Measurements from ENCODE around the gene PRDM13. TPM values are rescaled to one million over a fixed set of nuclear protein-coding genes. Genes with fewer than 3 reads are reported as not detected.

PRDM13 gene
- total RNA-seq (2016; rRNA removed; fragmentation: Illumina TruSeq; extraction: Trizol) (not detected in 2 replicates), polyA plus RNA-seq (2011; rRNA removed) (not detected in 2 replicates), polyA minus RNA-seq (2011; rRNA and poly(A)+ RNA removed; ENCODE audit: low replicate concordance) (not detected in 2 replicates), Bru-seq, nascent RNA (not detected), BruChase-seq, experiment 1, labeled RNA remaining after a 6-hour chase (not detected), BruChase-seq, experiment 2, labeled RNA remaining after a 2-hour chase (not detected)
- total RNA-seq (2016; cell fraction: cytosol; rRNA removed; fragmentation: Illumina TruSeq; extraction: Trizol; ENCODE audit: low read depth): not detected in 2 replicates
- not detected in 2 replicates for total RNA-seq (2016; cell fraction: insoluble cytoplasmic fraction; rRNA removed; fragmentation: Illumina TruSeq; extraction: Trizol)
- total RNA-seq (2016; cell fraction: membrane; rRNA removed; fragmentation: Illumina TruSeq; extraction: Trizol): not detected in 2 replicates
- not detected in 2 replicates for total RNA-seq (2016; cell fraction: nucleus; rRNA removed; fragmentation: Illumina TruSeq; extraction: Trizol)
- polyA plus RNA-seq (2011; cell fraction: cytosol; rRNA removed): not detected in 2 replicates
- polyA plus RNA-seq (2011; cell fraction: nucleus; rRNA removed): not detected in 2 replicates
- not detected in 2 replicates for polyA plus RNA-seq (2012)
- not detected in 2 replicates for polyA plus RNA-seq (2016; cell fraction: cytosol; fragmentation: Illumina TruSeq; extraction: Trizol; ENCODE audit: low read depth)
- polyA plus RNA-seq (2016; cell fraction: insoluble cytoplasmic fraction; fragmentation: Illumina TruSeq; extraction: Trizol; ENCODE audit: low read depth): not detected in 2 replicates
- not detected in 2 replicates for polyA plus RNA-seq (2016; cell fraction: membrane; fragmentation: Illumina TruSeq; extraction: Trizol; ENCODE audit: low read depth)
- not detected in 2 replicates for polyA plus RNA-seq (2016; cell fraction: nucleus; fragmentation: Illumina TruSeq; extraction: Trizol; ENCODE audit: insufficient read depth, low read depth)
- polyA minus RNA-seq (2011; cell fraction: cytosol; rRNA and poly(A)+ RNA removed): not detected in 2 replicates
- polyA minus RNA-seq (2011; cell fraction: nucleus; rRNA and poly(A)+ RNA removed): not detected in 2 replicates
- long read RNA-seq, experiment 1: 0 reads
- long read RNA-seq, experiment 2: 0 reads

DNA sequence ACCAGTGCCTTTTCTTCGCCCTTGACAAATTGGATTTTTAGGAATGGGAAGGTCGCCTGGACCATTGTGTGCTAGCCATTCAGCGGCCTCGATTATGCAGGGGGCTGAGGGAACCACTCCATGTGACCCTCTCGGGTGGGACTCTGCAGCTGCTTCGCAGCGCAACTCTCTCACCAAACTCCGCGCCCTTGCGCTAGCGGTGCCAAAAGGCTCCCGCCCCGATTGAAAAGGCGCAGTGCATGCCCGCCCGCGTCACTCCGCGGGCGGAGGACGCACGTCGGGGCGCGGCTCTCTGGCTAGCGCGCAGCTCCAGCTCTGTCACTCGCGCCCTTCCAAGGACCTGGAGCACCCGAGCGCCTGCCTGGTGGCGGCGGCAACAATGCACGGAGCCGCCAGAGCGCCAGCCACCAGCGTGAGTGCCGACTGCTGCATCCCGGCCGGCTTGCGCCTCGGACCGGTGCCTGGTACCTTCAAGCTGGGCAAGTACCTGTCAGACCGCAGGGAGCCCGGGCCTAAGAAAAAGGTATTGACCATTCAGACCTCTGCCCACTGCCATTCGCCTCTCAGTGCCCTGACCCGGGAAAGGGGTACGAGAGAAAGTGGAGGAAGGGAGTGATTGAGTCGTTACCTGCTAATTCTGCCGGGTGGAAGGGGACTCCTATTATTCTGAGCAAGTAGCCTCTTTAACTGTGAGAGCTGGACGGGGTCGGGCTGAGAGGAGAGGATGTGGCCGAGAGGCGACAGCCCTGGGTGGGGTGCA, at the start of gene PRDM13:
Gene PRDM13 (plus strand): TSS at position 178 of the 760 bp plus-strand sequence. CDS start 202 bp downstream, at position 380.
- no peaks in the 10 kb centered on the region for H4K20me1 ChIP-seq (ENCODE audit: insufficient read depth, low read length)
- intact Hi-C loops (cut with micrococcal nuclease; ENCODE audit: unreplicated experiment) (no loop called here), in situ Hi-C loops (cut with HindIII; ENCODE audit: extremely low pct_ligation_motif_present, low pct_unique_long_range_greater_than_20kb) (no loop called here)
- peaks cover 14 to 81% of the 10 kb centered on the region in 2 experiments; a peak in 4 of 5 replicates for H3K27me3 ChIP-seq (ENCODE audit: control insufficient read depth in 1 of 2, insufficient read depth in 2 of 2, low read length in 2 of 2)
- H3K36me3 ChIP-seq (replicated peaks in 1 of 2; ENCODE audit: control insufficient read depth in 1 of 2, insufficient read depth in 2 of 2, low read length in 2 of 2): no peaks in the 10 kb centered on the region
- peaks cover 21% of the 10 kb centered on the region for H3K4me1 ChIP-seq (ENCODE audit: insufficient read depth, low read length)
- no peak for ATAC-seq
- WGBS (ENCODE audit: low lambda C conversion rate): 65% methylated on average over 28 of the region's 54 CpGs
- ChIA-PET POLR2A (no interaction called here), CTCF (ENCODE audit: low intra/inter-chr PET ratio, low total read pairs) (no interaction called here)
- H3K9ac ChIP-seq (ENCODE audit: insufficient read depth, low read depth, low read length): no peak within 1 kb of the TSS
- BruUV-seq (replicated peaks): no TSS peak
- H2AFZ ChIP-seq (ENCODE audit: low read length): no peak within 1 kb of the TSS
- DNase-seq (ENCODE audit: low spot score): no peak
- H3K9me3 ChIP-seq (ENCODE audit: low read length): no peaks in the 10 kb centered on the region
- no peak within 1 kb of the TSS for H3K4me2 ChIP-seq (ENCODE audit: low read depth, low read length)
- no peaks in the 10 kb centered on the region for H3K79me2 ChIP-seq (ENCODE audit: insufficient read depth, low read length)
- TF ChIP-seq, protein P1, sequence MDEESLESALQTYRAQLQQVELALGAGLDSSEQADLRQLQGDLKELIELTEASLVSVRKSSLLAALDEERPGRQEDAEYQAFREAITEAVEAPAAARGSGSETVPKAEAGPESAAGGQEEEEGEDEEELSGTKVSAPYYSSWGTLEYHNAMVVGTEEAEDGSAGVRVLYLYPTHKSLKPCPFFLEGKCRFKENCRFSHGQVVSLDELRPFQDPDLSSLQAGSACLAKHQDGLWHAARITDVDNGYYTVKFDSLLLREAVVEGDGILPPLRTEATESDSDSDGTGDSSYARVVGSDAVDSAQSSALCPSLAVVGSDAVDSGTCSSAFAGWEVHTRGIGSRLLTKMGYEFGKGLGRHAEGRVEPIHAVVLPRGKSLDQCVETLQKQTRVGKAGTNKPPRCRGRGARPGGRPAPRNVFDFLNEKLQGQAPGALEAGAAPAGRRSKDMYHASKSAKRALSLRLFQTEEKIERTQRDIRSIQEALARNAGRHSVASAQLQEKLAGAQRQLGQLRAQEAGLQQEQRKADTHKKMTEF (CRISPR knock-in tag; IDR thresholded peaks at IDR 0.05): no peak
- TF ChIP-seq, protein P2, sequence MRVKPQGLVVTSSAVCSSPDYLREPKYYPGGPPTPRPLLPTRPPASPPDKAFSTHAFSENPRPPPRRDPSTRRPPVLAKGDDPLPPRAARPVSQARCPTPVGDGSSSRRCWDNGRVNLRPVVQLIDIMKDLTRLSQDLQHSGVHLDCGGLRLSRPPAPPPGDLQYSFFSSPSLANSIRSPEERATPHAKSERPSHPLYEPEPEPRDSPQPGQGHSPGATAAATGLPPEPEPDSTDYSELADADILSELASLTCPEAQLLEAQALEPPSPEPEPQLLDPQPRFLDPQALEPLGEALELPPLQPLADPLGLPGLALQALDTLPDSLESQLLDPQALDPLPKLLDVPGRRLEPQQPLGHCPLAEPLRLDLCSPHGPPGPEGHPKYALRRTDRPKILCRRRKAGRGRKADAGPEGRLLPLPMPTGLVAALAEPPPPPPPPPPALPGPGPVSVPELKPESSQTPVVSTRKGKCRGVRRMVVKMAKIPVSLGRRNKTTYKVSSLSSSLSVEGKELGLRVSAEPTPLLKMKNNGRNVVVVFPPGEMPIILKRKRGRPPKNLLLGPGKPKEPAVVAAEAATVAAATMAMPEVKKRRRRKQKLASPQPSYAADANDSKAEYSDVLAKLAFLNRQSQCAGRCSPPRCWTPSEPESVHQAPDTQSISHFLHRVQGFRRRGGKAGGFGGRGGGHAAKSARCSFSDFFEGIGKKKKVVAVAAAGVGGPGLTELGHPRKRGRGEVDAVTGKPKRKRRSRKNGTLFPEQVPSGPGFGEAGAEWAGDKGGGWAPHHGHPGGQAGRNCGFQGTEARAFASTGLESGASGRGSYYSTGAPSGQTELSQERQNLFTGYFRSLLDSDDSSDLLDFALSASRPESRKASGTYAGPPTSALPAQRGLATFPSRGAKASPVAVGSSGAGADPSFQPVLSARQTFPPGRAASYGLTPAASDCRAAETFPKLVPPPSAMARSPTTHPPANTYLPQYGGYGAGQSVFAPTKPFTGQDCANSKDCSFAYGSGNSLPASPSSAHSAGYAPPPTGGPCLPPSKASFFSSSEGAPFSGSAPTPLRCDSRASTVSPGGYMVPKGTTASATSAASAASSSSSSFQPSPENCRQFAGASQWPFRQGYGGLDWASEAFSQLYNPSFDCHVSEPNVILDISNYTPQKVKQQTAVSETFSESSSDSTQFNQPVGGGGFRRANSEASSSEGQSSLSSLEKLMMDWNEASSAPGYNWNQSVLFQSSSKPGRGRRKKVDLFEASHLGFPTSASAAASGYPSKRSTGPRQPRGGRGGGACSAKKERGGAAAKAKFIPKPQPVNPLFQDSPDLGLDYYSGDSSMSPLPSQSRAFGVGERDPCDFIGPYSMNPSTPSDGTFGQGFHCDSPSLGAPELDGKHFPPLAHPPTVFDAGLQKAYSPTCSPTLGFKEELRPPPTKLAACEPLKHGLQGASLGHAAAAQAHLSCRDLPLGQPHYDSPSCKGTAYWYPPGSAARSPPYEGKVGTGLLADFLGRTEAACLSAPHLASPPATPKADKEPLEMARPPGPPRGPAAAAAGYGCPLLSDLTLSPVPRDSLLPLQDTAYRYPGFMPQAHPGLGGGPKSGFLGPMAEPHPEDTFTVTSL (CRISPR knock-in tag; IDR thresholded peaks at IDR 0.05; ENCODE audit: borderline replicate concordance): no peak
- TF ChIP-seq SMC3 (IDR thresholded peaks at IDR 0.05; ENCODE audit: low read length): no peak
- TF ChIP-seq GATAD2A (CRISPR knock-in tag; IDR thresholded peaks at IDR 0.05): no peak
- FAIRE-seq: no peak
- no peak within 1 kb of the TSS for H3K4me3 ChIP-seq (replicated peaks in 1 of 3; ENCODE audit: insufficient read depth in 1 of 3, low read depth in 2 of 3, low read length in 3 of 3)
- no peak within 1 kb of the TSS for H3K27ac ChIP-seq (ENCODE audit: extremely low read length, insufficient read depth, low read length)

Data from HepG2 (cell line).